ENCODE measurements around the gene AGBL4.

DNA sequence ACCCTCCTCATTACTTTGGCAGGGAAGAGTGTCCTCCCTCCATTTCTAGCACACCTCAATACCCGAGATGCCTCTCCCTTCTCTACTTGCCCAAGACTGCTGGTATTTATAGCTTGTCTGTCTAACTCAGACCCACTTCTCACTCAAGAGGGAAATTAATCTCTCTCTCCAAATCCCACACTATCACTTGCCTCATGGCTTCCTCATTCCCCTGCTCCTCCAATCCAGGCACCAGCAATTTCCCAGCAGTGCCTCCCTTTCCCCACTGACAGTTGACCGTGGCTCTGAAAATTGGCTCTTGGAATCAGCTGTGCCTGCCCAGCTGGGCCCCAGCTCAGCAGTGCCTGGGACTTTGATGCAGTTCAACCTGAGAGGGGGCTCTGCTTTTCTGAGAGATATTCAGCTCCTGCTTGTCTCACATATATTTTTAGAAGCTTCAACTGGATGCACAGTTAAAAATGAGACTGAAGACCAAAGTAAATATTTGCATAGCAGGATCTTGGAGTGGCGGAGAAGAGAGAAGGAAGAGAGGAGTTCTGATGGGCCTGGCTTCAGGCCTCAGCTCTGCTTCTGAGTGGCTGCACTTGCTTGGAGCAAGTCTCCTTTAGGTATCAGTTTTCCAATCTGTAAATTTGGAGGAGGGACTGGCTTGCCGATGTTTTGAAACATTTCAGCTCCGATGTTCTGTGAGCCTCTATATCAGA, 1470.7 kb downstream of the AGBL4 start:
- no peak for TF ChIP-seq POLR2A (IDR thresholded peaks at IDR 0.05)
- TF ChIP-seq, protein P1, sequence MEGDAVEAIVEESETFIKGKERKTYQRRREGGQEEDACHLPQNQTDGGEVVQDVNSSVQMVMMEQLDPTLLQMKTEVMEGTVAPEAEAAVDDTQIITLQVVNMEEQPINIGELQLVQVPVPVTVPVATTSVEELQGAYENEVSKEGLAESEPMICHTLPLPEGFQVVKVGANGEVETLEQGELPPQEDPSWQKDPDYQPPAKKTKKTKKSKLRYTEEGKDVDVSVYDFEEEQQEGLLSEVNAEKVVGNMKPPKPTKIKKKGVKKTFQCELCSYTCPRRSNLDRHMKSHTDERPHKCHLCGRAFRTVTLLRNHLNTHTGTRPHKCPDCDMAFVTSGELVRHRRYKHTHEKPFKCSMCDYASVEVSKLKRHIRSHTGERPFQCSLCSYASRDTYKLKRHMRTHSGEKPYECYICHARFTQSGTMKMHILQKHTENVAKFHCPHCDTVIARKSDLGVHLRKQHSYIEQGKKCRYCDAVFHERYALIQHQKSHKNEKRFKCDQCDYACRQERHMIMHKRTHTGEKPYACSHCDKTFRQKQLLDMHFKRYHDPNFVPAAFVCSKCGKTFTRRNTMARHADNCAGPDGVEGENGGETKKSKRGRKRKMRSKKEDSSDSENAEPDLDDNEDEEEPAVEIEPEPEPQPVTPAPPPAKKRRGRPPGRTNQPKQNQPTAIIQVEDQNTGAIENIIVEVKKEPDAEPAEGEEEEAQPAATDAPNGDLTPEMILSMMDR (IDR thresholded peaks at IDR 0.05): no peak
